HEK293T (cell line): Measurements from ENCODE around the gene PTPRCAP.

Experiments used
- ARNT ChIP-seq: fragments of 450-650 bp; IDR thresholded peaks from 2 replicates; pipeline ENCODE4 v1.6.1; 2017; ENCODE audit warnings: mild to moderate bottlenecking
- BHLHE40 ChIP-seq: fragments of 450-650 bp; IDR thresholded peaks from 2 replicates; pipeline ENCODE4 v1.6.1; 2016; ENCODE audit warnings: mild to moderate bottlenecking, moderate library complexity, borderline replicate concordance
- CTBP1 ChIP-seq: fragments of 450-650 bp; IDR thresholded peaks from 2 replicates; pipeline ENCODE4 v1.6.1; 2016; ENCODE audit warnings: borderline replicate concordance
- FOXA1 ChIP-seq: fragments of 450-650 bp; IDR thresholded peaks from 2 replicates; pipeline ENCODE4 v1.6.1; 2016; ENCODE audit warnings: mild to moderate bottlenecking
- FOXK2 ChIP-seq: fragments of 450-650 bp; IDR thresholded peaks from 2 replicates; pipeline ENCODE4 v1.6.1; 2016; ENCODE audit warnings: mild to moderate bottlenecking
- FOXM1 ChIP-seq: fragments of 450-650 bp; IDR thresholded peaks from 2 replicates; pipeline ENCODE4 v1.6.1; 2017; ENCODE audit warnings: mild to moderate bottlenecking, borderline replicate concordance
- HDGF ChIP-seq: fragments of 450-650 bp; IDR thresholded peaks from 2 replicates; pipeline ENCODE4 v1.6.1; 2017; ENCODE audit warnings: antibody characterized with exemption, borderline replicate concordance
- NFRKB ChIP-seq: fragments of 450-650 bp; IDR thresholded peaks from 2 replicates; pipeline ENCODE4 v1.6.1; 2016; ENCODE audit warnings: mild to moderate bottlenecking, moderate library complexity
- PKNOX1 ChIP-seq: fragments of 450-650 bp; IDR thresholded peaks from 2 replicates; pipeline ENCODE4 v1.6.1; 2016
- SP1 ChIP-seq: fragments of 450-650 bp; IDR thresholded peaks from 2 replicates; pipeline ENCODE4 v1.6.1; 2017
- SUZ12 ChIP-seq: fragments of 450-650 bp; IDR thresholded peaks from 2 replicates; pipeline ENCODE4 v1.6.1; 2016; ENCODE audit warnings: mild to moderate bottlenecking
- TARDBP ChIP-seq: fragments of 450-650 bp; IDR thresholded peaks from 2 replicates; pipeline ENCODE4 v1.6.1; 2016
- ZNF384 ChIP-seq: fragments of 450-650 bp; IDR thresholded peaks from 2 replicates; pipeline ENCODE4 v1.6.1; 2016

DNA sequence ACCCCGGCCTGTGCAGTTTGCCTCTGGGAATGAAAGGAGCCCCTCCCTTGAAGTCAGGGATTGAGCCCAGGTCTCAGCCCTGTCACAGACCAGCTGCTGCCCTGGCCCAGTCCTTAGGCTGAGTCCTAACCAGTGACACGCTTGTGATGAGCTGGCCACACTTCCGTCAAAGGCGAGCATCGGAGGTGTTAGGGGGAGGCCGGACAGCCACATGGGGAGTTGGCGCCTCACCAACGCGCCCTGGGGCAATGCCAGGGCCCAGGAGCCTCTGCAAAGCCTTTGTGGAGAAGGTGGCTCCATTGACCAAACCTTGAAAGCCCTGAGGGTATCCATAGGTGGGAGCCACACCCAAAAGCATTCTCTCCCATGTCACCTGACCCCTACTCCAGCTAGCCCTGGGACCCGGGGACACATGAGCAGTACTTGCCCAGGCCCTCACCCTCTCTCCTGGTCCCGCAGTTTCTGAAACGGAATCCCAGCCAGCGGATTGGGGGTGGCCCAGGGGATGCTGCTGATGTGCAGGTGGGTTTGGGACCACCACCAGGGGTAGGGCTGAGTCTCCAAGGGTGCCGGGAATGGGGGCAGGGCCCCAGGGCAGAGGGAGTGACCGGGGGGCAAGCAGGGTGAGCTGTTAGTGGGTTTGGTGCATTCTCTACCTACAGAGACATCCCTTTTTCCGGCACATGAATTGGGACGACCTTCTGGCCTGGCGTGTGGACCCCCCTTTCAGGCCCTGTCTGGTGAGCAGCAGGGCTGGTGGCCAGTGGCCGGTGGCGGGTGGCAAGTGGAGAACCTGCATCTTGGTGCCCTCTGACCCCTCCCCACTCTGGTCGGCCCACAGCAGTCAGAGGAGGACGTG lies 3.7 kb downstream of the PTPRCAP start:
- TF ChIP-seq SUZ12 (no peak), SP1 (no peak), ZNF384 (no peak), TARDBP (no peak), FOXA1 (no peak), BHLHE40 (no peak), NFRKB (no peak), CTBP1 (no peak), HDGF (no peak), ARNT (no peak), PKNOX1 (no peak), FOXK2 (no peak), FOXM1 (no peak)
